K562 treated with DMSO at 1 percent for 48 hours (cell line): ENCODE measurements around the gene CDKL5. TPM values are rescaled to one million over a fixed set of nuclear protein-coding genes. Genes with fewer than 3 reads are reported as not detected.

Experiments used
- total RNA-seq: library from RNA; unstranded; fragments of 300-600 nt; gene quantifications from 2 replicates; pipeline ENCODE4 v1.2.3, GENCODE V29; 2022; ENCODE audit warnings: low replicate concordance; ENCODE audit errors: extremely low read depth

The CDKL5 gene
- not detected in 2 replicates for total RNA-seq

GRCh38 chrX:18425199-18426003 is at the start of gene CDKL5:
Gene CDKL5 (plus strand): TSS chrX:18425608. CDS start chrX:18507097, 81,489 bp downstream.

GRCh38 chrX:18672008-18672407 is 246.6 kb downstream of the CDKL5 start, which contains the start of gene RS1:
Gene RS1 (minus strand): TSS chrX:18672108. CDS start chrX:18672068, 40 bp downstream.

Other genes with a start within 250 kb of the CDKL5 start
- gene BEND2, start 204.7 kb upstream of the CDKL5 start, total RNA-seq, result not detected in 2 replicates
- gene SCML2, start 70.9 kb upstream of the CDKL5 start, total RNA-seq, result not detected in 2 replicates
- not detected in 2 replicates for gene RS1, start 246.5 kb downstream of the CDKL5 start, total RNA-seq